ENCODE measurements around the gene DHRS4L2.

DNA sequence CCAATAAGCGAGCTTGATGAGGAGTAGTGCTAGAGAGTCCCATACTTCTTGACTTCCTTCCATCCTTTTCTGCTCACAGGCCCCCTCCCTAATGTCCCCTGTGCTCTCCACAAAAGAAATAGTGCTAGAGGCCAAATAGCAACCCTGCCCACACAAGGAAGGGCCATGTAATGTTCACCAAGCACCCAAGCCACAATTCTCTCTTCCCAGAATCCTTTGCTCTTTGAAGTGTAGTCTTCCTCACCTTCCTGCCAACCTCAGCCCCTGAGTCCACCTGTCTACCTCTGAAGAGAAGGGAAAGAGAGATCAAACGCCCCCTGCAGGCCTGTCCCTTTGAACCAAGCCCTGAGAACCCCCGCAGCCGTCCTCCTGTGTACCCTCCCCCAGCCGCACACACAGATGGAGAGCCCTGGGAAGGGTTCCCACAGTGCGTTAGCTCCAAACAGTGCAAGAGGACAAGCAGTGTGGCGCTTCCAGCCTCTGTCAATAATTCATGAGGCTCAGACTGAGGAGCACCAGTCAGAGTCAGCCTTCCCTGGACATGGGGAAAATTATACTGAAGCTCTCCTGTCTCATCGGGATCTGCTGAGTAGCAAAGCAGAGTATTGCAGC is 37.0 kb upstream of the DHRS4L2 start:
- TF ChIP-seq, protein P1, sequence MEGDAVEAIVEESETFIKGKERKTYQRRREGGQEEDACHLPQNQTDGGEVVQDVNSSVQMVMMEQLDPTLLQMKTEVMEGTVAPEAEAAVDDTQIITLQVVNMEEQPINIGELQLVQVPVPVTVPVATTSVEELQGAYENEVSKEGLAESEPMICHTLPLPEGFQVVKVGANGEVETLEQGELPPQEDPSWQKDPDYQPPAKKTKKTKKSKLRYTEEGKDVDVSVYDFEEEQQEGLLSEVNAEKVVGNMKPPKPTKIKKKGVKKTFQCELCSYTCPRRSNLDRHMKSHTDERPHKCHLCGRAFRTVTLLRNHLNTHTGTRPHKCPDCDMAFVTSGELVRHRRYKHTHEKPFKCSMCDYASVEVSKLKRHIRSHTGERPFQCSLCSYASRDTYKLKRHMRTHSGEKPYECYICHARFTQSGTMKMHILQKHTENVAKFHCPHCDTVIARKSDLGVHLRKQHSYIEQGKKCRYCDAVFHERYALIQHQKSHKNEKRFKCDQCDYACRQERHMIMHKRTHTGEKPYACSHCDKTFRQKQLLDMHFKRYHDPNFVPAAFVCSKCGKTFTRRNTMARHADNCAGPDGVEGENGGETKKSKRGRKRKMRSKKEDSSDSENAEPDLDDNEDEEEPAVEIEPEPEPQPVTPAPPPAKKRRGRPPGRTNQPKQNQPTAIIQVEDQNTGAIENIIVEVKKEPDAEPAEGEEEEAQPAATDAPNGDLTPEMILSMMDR (IDR thresholded peaks at IDR 0.05): no peak
- no peak for TF ChIP-seq POLR2A (IDR thresholded peaks at IDR 0.05)

Measured in tibial nerve (tissue), 3 donors.